ENCODE measurements around the gene CST1.

DNA sequence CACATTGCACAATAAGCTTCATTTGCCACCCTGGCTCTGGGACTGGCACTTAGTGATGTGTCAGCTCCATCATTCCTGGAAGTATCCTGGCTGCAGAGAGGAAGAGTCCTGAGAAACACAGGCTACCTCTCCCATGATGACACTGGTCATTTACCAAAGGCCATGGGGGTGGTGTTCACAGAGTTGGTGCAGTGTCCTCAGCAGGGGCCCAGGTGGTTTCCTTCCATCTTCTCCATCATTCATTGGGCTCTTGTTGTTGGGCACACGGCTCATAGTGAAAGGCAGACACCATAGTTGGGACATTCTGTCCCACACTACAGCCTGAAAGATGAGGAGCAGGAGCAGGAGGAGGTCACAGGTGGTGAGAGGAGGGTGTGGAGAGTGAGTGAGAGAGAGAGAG lies 15.8 kb upstream of the CST1 start:
- TF ChIP-seq GATA3 (IDR thresholded peaks at IDR 0.05; ENCODE audit: low read depth, low read length): no peak
- TF ChIP-seq GATA2 (IDR thresholded peaks at IDR 0.05; ENCODE audit: low read depth, low read length): no peak

All from SH-SY5Y (cell line).